Hematopoietic multipotent progenitor cell treated with erythropoietin and hydrocortisone succinate and interleukin-3 and kit ligand, for 15 days (in vitro differentiated cells): Measurements from ENCODE around the gene PP2D1.
A peak's percentile ranks its signal among the peaks of the same experiment; 100 is the strongest.
"Not testable (repeated sequence)": the region's sequence is repeated elsewhere in the genome, so short reads cannot be mapped to it uniquely, and the experiment has no call there.

Experiments used
- DNase-seq: peaks from one replicate; pipeline ENCODE4 v3.0.0-alpha.2; 2015; ENCODE audit warnings: low spot score

The PP2D1 gene

GRCh38 chr3:19967812-19968211, 44.3 kb downstream of the PP2D1 start:
- DNase-seq = no peak

GRCh38 chr3:19967208-19967607, 44.9 kb downstream of the PP2D1 start:
- no peak for DNase-seq

GRCh38 chr3:19961960-19962359, 50.1 kb downstream of the PP2D1 start:
- DNase-seq = no peak

GRCh38 chr3:19960696-19961095, 51.4 kb downstream of the PP2D1 start:
- DNase-seq = peak; percentile 65

- DNase-seq = no peak
Measured at GRCh38 chr3:19959505-19959904, 52.6 kb downstream of the PP2D1 start.

GRCh38 chr3:19957354-19957753, 54.7 kb downstream of the PP2D1 start:
- not testable (repeated sequence) for DNase-seq

- DNase-seq = no peak
Measured at GRCh38 chr3:19954676-19955075, 57.4 kb downstream of the PP2D1 start.

- no peak for DNase-seq
Measured at GRCh38 chr3:19950316-19950715, 61.7 kb downstream of the PP2D1 start.

- no peak for DNase-seq
Measured at GRCh38 chr3:19948226-19948591, 63.9 kb downstream of the PP2D1 start.

- peak; percentile 56 for DNase-seq
Measured at GRCh38 chr3:19947549-19948225, 64.4 kb downstream of the PP2D1 start.

GRCh38 chr3:19946832-19947548, 65.1 kb downstream of the PP2D1 start, which contains the start of gene RAB5A:
Gene RAB5A (plus strand): TSS chr3:19947097. CDS start chr3:19950899, 3,802 bp downstream.
- peak; percentile 95 for DNase-seq

- DNase-seq = no peak
Measured at GRCh38 chr3:19945969-19946831, 65.9 kb downstream of the PP2D1 start.

GRCh38 chr3:19945534-19945933, 66.5 kb downstream of the PP2D1 start:
- no peak for DNase-seq

- DNase-seq = no peak
Measured at GRCh38 chr3:19940643-19941042, 71.4 kb downstream of the PP2D1 start.

- no peak for DNase-seq
Measured at GRCh38 chr3:19938295-19938627, 73.8 kb downstream of the PP2D1 start.

- DNase-seq = peak; percentile 29
Measured at GRCh38 chr3:19937459-19938294, 74.4 kb downstream of the PP2D1 start.
